ENCODE data around the gene MORN3. TPM values are rescaled to one million over a fixed set of nuclear protein-coding genes. Genes with fewer than 3 reads are reported as not detected.

The MORN3 gene
- total and polyA plus RNA-seq, 9 of the 15 experiments (the other 6 are each of a cell fraction or from before 2014, with no cell fraction given): 0.09 to 0.27 (median 0.20) TPM

DNA sequence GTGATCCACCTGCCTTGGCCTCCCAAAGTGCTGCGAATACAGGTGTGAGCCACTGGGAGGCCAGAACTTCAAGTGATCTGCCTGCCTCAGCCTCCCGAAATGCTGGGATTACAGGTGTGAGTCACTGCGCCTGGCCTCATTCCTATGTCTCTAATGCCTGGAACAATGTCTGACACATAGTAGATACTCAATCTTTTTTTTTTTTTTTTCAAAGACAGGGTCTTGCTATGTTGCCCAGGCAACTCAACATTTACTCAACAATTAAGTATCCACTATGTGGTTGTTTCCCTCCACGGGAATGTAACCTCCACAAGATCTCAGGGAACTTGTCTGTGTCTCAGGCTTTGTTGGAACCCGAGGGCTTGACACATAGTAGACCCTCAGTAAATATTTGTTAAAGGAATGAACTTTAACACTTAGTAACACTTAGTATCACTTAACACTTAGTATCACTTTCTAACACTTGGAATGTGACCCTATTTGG lies 40.1 kb upstream of the MORN3 start (continued):
- TF ChIP-seq FIP1L1 (IDR thresholded peaks at IDR 0.05; ENCODE audit: low read depth, low read length, poor library complexity, severe bottlenecking) (no peak), TFE3 (CRISPR knock-in tag; IDR thresholded peaks at IDR 0.05) (no peak), SUPT5H (IDR thresholded peaks at IDR 0.05) (no peak), AFF4 (CRISPR knock-in tag; IDR thresholded peaks at IDR 0.05) (no peak), RFX1 (IDR thresholded peaks at IDR 0.05) (peak; percentile 48; the same call in 1 of the 2 replicates), THAP7 (CRISPR knock-in tag; IDR thresholded peaks at IDR 0.05) (no peak), ZBTB17 (CRISPR knock-in tag; IDR thresholded peaks at IDR 0.05) (no peak), ZFP1 (CRISPR knock-in tag; IDR thresholded peaks at IDR 0.05) (no peak), E2F6 (IDR thresholded peaks at IDR 0.05; ENCODE audit: borderline replicate concordance in 1 of 2, extremely low read depth in 1 of 2, insufficient read depth in 1 of 2, insufficient read length in 1 of 2, low read depth in 1 of 2, low read length in 1 of 2, poor library complexity in 1 of 2, severe bottlenecking in 1 of 2) (peak in 1 of 2 experiments; percentile 33), ZNF384 (IDR thresholded peaks at IDR 0.05; ENCODE audit: low read depth, low read length) (peak; percentile 65)
- TF ChIP-seq, protein P1, sequence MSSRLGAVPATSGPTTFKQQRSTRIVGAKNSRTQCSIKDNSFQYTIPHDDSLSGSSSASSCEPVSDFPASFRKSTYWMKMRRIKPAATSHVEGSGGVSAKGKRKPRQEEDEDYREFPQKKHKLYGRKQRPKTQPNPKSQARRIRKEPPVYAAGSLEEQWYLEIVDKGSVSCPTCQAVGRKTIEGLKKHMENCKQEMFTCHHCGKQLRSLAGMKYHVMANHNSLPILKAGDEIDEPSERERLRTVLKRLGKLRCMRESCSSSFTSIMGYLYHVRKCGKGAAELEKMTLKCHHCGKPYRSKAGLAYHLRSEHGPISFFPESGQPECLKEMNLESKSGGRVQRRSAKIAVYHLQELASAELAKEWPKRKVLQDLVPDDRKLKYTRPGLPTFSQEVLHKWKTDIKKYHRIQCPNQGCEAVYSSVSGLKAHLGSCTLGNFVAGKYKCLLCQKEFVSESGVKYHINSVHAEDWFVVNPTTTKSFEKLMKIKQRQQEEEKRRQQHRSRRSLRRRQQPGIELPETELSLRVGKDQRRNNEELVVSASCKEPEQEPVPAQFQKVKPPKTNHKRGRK (tag; IDR thresholded peaks at IDR 0.05): no peak
- TF ChIP-seq, protein P2, sequence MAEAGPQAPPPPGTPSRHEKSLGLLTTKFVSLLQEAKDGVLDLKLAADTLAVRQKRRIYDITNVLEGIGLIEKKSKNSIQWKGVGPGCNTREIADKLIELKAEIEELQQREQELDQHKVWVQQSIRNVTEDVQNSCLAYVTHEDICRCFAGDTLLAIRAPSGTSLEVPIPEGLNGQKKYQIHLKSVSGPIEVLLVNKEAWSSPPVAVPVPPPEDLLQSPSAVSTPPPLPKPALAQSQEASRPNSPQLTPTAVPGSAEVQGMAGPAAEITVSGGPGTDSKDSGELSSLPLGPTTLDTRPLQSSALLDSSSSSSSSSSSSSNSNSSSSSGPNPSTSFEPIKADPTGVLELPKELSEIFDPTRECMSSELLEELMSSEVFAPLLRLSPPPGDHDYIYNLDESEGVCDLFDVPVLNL (CRISPR knock-in tag; IDR thresholded peaks at IDR 0.05; ENCODE audit: low read depth): no peak
